HUES64 (cell line): Measurements from ENCODE around the gene AIFM1.

Source experiments
- H3K27ac ChIP-seq: 2 replicates; pipeline ENCODE4 v1.7.0; 2013; ENCODE audit warnings: low read depth, low read length, inconsistent platforms
- H3K27me3 ChIP-seq: 2 replicates; pipeline ENCODE4 v1.6.1; 2013; ENCODE audit warnings: mild to moderate bottlenecking, low read length; ENCODE audit not compliant: insufficient read depth
- H3K36me3 ChIP-seq: 2 replicates; pipeline ENCODE4 v1.6.1; 2013; ENCODE audit warnings: mild to moderate bottlenecking, low read length; ENCODE audit not compliant: insufficient read depth
- H3K4me1 ChIP-seq: 2 replicates; pipeline ENCODE4 v1.6.1; 2013; ENCODE audit warnings: mild to moderate bottlenecking, low read length, moderate library complexity; ENCODE audit not compliant: insufficient read depth
- H3K4me3 ChIP-seq: 2 replicates; pipeline ENCODE4 v1.5.1; 2013; ENCODE audit warnings: mild to moderate bottlenecking, low read length, moderate library complexity
- H3K9ac ChIP-seq: 2 replicates; pipeline ENCODE4 v1.6.1; 2013; ENCODE audit warnings: mild to moderate bottlenecking, low read depth, low read length
- H3K9me3 ChIP-seq: 2 replicates; pipeline ENCODE4 v1.6.1; 2013; ENCODE audit warnings: low read depth, low read length; ENCODE audit not compliant: insufficient read depth
- WGBS: fragments of 150-250, 120-280 bp; methylation state at CpG from one replicate; pipeline ENCODE4 v1.1.7; 2013; ENCODE audit warnings: missing lambda C conversion rate; 5-methylcytosine and 5-hydroxymethylcytosine counted together

AIFM1 gene

GRCh38 chrX:130139474-130140201 is 26.0 kb downstream of the AIFM1 start:
- Histone ChIP-seq H3K27ac (no peak overlapping the region), H3K27me3 (no peaks in the 10 kb centered on the region; the same call in 1 of the 2 replicates), H3K9me3 (no peaks in the 10 kb centered on the region), H3K4me3 (no peak overlapping the region), H3K36me3 (peaks cover 35% of the 10 kb centered on the region), H3K4me1 (no peaks in the 10 kb centered on the region), H3K9ac (no peak overlapping the region)
- 39% methylated on average over 3 of the region's 3 CpGs for WGBS

GRCh38 chrX:130136961-130137360 is 28.7 kb downstream of the AIFM1 start:
- H3K4me1 ChIP-seq = no peaks in the 10 kb centered on the region
- H3K36me3 ChIP-seq = peaks cover 48% of the 10 kb centered on the region
- H3K4me3 ChIP-seq = no peak overlapping the region
- no peaks in the 10 kb centered on the region for H3K9me3 ChIP-seq
- no peaks in the 10 kb centered on the region; the same call in 1 of the 2 replicates for H3K27me3 ChIP-seq
- no peak overlapping the region for H3K9ac ChIP-seq
- no peak overlapping the region for H3K27ac ChIP-seq
- 96% methylated on average over 8 of the region's 8 CpGs for WGBS

GRCh38 chrX:130136496-130136895 is 29.1 kb downstream of the AIFM1 start:
- Histone ChIP-seq H3K9ac (no peak overlapping the region), H3K27ac (no peak overlapping the region), H3K4me1 (no peaks in the 10 kb centered on the region), H3K4me3 (no peak overlapping the region), H3K9me3 (no peaks in the 10 kb centered on the region), H3K27me3 (no peaks in the 10 kb centered on the region; the same call in 1 of the 2 replicates), H3K36me3 (peaks cover 48% of the 10 kb centered on the region)
- 90% methylated on average over 5 of the region's 5 CpGs for WGBS

- H3K9ac ChIP-seq = no peak overlapping the region
- H3K27me3 ChIP-seq = no peaks in the 10 kb centered on the region
- H3K9me3 ChIP-seq = no peaks in the 10 kb centered on the region
- no peak overlapping the region for H3K27ac ChIP-seq
- no peak overlapping the region for H3K4me3 ChIP-seq
- 98% methylated on average over 5 of the region's 5 CpGs for WGBS
- H3K4me1 ChIP-seq = no peaks in the 10 kb centered on the region
- peaks cover 63% of the 10 kb centered on the region for H3K36me3 ChIP-seq
Measured at GRCh38 chrX:130130990-130131389, 34.7 kb downstream of the AIFM1 start.

- no peak overlapping the region for H3K27ac ChIP-seq
- no peak overlapping the region for H3K9ac ChIP-seq
- no peaks in the 10 kb centered on the region for H3K4me1 ChIP-seq
- no peaks in the 10 kb centered on the region for H3K9me3 ChIP-seq
- peaks cover 5% of the 10 kb centered on the region for H3K27me3 ChIP-seq
- no peak overlapping the region for H3K4me3 ChIP-seq
- peaks cover 24% of the 10 kb centered on the region for H3K36me3 ChIP-seq
- 97% methylated on average over 11 of the region's 13 CpGs for WGBS
Measured at GRCh38 chrX:130125091-130125874, 40.4 kb downstream of the AIFM1 start.

- Histone ChIP-seq H3K27me3 (peaks cover 12% of the 10 kb centered on the region), H3K4me3 (no peak overlapping the region), H3K9ac (no peak overlapping the region), H3K4me1 (no peaks in the 10 kb centered on the region), H3K9me3 (no peaks in the 10 kb centered on the region), H3K27ac (no peak overlapping the region), H3K36me3 (peaks cover 19% of the 10 kb centered on the region)
- 88% methylated on average over 4 of the region's 4 CpGs for WGBS
Measured at GRCh38 chrX:130124577-130124976, 41.1 kb downstream of the AIFM1 start.

- Histone ChIP-seq H3K27me3 (peaks cover 23% of the 10 kb centered on the region), H3K4me1 (no peaks in the 10 kb centered on the region), H3K4me3 (peak overlapping the region; percentile 53; the same call in 1 of the 2 replicates), H3K9me3 (no peaks in the 10 kb centered on the region), H3K27ac (no peak overlapping the region), H3K9ac (no peak overlapping the region), H3K36me3 (no peaks in the 10 kb centered on the region)
- WGBS = 53% methylated on average over 13 of the region's 13 CpGs
Measured at GRCh38 chrX:130121505-130121800, 44.2 kb downstream of the AIFM1 start.

GRCh38 chrX:130120746-130121504 is 44.7 kb downstream of the AIFM1 start:
- Histone ChIP-seq H3K36me3 (no peaks in the 10 kb centered on the region), H3K27me3 (peaks cover 23% of the 10 kb centered on the region), H3K4me1 (no peaks in the 10 kb centered on the region), H3K27ac (no peak overlapping the region), H3K9me3 (no peaks in the 10 kb centered on the region), H3K4me3 (peak overlapping the region; percentile 53), H3K9ac (peak overlapping the region; percentile 52)
- 4% methylated on average over 58 of the region's 58 CpGs for WGBS

GRCh38 chrX:130120321-130120731 is 45.3 kb downstream of the AIFM1 start:
- no peaks in the 10 kb centered on the region for H3K4me1 ChIP-seq
- peak overlapping the region; percentile 52; the same call in 1 of the 2 replicates for H3K9ac ChIP-seq
- no peaks in the 10 kb centered on the region for H3K9me3 ChIP-seq
- peaks cover 23% of the 10 kb centered on the region for H3K27me3 ChIP-seq
- 9% methylated on average over 28 of the region's 28 CpGs for WGBS
- H3K27ac ChIP-seq = no peak overlapping the region
- peak overlapping the region; percentile 53 for H3K4me3 ChIP-seq
- H3K36me3 ChIP-seq = no peaks in the 10 kb centered on the region

GRCh38 chrX:130119312-130119898 is 46.2 kb downstream of the AIFM1 start:
- H3K4me3 ChIP-seq = no peak overlapping the region
- no peaks in the 10 kb centered on the region for H3K4me1 ChIP-seq
- no peak overlapping the region for H3K27ac ChIP-seq
- no peaks in the 10 kb centered on the region for H3K9me3 ChIP-seq
- 69% methylated on average over 11 of the region's 14 CpGs for WGBS
- H3K27me3 ChIP-seq = peaks cover 23% of the 10 kb centered on the region
- no peak overlapping the region for H3K9ac ChIP-seq
- no peaks in the 10 kb centered on the region for H3K36me3 ChIP-seq
